WERI-Rb-1 (cell line): Measurements from ENCODE around the gene TAB2.

Experiments
- DNase-seq: peaks from one replicate; pipeline ENCODE4 v3.0.0-alpha.2; 2020
- H3K27ac ChIP-seq: fragments of 250-450 bp; sonication (Bioruptor Pico); 2 replicates; pipeline ENCODE4 v1.5.1; 2020; ENCODE audit warnings: mild to moderate bottlenecking, moderate library complexity
- H3K27me3 ChIP-seq: fragments of 250-450 bp; sonication (Bioruptor Pico); 2 replicates; pipeline ENCODE4 v1.5.1; 2021; ENCODE audit warnings: mild to moderate bottlenecking, low read depth, moderate library complexity; ENCODE audit not compliant: insufficient read depth, severe bottlenecking
- H3K36me3 ChIP-seq: fragments of 250-450 bp; sonication (Bioruptor Pico); 2 replicates; pipeline ENCODE4 v1.5.1; 2020; ENCODE audit warnings: mild to moderate bottlenecking, moderate library complexity
- H3K4me3 ChIP-seq: 2 replicates; pipeline ENCODE4 v1.5.1; 2011; ENCODE audit warnings: low read depth, mild to moderate bottlenecking, control low read depth, low read length
- H3K9me3 ChIP-seq: fragments of 250-450 bp; sonication (Bioruptor Pico); 2 replicates; pipeline ENCODE4 v1.5.1; 2021; ENCODE audit warnings: mild to moderate bottlenecking, moderate library complexity; ENCODE audit not compliant: severe bottlenecking
- TF ChIP-seq, protein P1 (sequence below): IDR thresholded peaks from 2 replicates; pipeline ENCODE4 v1.5.1; 2011; ENCODE audit warnings: low read depth, mild to moderate bottlenecking, control low read depth, inconsistent platforms, low read length

The TAB2 gene

DNA sequence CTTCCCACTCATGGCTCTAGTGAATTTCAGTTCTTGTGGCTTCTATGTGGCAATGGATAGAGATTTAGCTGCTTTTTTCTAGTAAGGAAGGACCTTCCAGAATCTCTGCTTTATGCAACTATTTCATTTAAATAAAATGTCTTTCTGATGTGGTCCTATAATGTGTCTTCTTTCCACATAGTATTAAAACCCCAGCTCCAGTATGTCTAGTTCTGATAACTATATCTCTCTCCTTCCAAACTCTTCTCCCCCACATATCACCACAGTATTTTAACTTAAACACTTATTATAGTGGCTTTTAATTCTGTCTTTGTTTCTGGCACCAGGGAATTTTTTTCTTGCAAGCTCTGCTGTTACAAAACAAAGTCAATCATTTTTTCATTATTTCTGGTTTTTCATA, 41.9 kb downstream of the TAB2 start:
- H3K4me3 ChIP-seq: no peak overlapping the region
- H3K27me3 ChIP-seq: no peaks in the 10 kb centered on the region
- H3K36me3 ChIP-seq: no peaks in the 10 kb centered on the region
- peaks cover 3% of the 10 kb centered on the region for H3K9me3 ChIP-seq
- TF ChIP-seq, protein P1, sequence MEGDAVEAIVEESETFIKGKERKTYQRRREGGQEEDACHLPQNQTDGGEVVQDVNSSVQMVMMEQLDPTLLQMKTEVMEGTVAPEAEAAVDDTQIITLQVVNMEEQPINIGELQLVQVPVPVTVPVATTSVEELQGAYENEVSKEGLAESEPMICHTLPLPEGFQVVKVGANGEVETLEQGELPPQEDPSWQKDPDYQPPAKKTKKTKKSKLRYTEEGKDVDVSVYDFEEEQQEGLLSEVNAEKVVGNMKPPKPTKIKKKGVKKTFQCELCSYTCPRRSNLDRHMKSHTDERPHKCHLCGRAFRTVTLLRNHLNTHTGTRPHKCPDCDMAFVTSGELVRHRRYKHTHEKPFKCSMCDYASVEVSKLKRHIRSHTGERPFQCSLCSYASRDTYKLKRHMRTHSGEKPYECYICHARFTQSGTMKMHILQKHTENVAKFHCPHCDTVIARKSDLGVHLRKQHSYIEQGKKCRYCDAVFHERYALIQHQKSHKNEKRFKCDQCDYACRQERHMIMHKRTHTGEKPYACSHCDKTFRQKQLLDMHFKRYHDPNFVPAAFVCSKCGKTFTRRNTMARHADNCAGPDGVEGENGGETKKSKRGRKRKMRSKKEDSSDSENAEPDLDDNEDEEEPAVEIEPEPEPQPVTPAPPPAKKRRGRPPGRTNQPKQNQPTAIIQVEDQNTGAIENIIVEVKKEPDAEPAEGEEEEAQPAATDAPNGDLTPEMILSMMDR: no peak
- DNase-seq: no peak
- H3K27ac ChIP-seq: no peak overlapping the region

DNA sequence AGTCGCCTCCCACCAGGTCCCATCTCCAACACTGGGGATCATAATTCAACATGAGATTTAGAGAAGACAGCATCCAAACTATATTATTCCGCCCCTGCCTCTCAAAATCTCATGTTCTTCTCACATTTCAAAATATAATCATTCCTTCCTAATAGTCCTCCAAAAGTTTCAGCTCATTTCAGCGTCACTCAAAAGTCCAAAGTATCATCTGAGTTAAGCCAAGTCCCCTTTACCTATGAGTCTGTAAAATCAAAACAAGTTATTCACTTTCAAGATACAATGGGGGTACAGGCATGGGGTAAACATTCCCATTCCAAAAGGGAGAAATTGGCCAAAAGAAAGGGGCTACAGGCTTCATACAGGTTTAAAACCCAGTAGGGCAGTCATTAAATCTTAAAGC, 43.0 kb downstream of the TAB2 start:
- H3K9me3 ChIP-seq: peaks cover 3% of the 10 kb centered on the region
- no peak overlapping the region for H3K4me3 ChIP-seq
- TF ChIP-seq, protein P1: no peak
- H3K27me3 ChIP-seq: no peaks in the 10 kb centered on the region
- no peak for DNase-seq
- H3K27ac ChIP-seq: no peak overlapping the region
- no peaks in the 10 kb centered on the region for H3K36me3 ChIP-seq

DNA sequence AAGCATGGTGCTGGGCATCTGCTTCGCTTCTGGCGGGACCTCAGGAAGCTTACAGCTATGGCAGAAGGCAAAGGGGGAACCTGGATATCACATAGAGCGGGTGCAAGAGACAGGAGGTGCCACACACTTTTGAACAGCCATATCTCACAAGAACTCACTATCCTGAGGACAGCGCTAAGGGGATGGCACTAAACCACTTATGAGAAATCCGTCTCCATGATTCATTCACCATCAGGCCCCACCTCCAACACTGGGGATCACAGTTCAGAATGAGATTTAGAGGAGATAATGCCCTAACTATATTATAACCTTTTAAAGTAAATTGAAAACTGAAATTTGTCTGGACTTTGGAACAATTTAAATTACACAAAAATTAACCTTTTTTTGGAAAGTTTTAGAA, 44.8 kb downstream of the TAB2 start:
- Histone ChIP-seq H3K9me3 (peaks cover 3% of the 10 kb centered on the region), H3K27ac (no peak overlapping the region), H3K36me3 (no peaks in the 10 kb centered on the region), H3K4me3 (no peak overlapping the region), H3K27me3 (no peaks in the 10 kb centered on the region)
- TF ChIP-seq, protein P1: no peak
- no peak for DNase-seq

DNA sequence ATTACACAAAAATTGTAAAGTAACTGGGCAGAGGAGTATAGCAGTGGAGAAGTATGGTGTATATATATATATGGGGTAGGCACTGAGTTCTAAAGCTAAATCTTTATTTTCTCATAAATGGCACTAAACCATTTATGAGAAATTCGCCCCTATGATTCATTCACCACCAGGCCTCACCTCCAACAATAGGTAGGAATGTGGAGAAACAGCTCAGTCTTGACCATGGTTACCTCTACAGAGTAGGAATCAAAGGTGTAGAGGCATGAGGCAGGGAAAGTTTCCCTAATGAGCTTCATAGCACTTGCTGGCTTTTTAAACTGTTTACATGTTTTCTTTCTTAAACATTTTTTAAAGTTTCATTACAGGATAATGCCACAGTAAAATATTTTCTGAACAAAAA, 45.6 kb downstream of the TAB2 start:
- no peak for DNase-seq
- Histone ChIP-seq H3K36me3 (no peaks in the 10 kb centered on the region), H3K27me3 (no peaks in the 10 kb centered on the region), H3K9me3 (peaks cover 3% of the 10 kb centered on the region), H3K4me3 (no peak overlapping the region), H3K27ac (no peak overlapping the region)
- TF ChIP-seq, protein P1: no peak

DNA sequence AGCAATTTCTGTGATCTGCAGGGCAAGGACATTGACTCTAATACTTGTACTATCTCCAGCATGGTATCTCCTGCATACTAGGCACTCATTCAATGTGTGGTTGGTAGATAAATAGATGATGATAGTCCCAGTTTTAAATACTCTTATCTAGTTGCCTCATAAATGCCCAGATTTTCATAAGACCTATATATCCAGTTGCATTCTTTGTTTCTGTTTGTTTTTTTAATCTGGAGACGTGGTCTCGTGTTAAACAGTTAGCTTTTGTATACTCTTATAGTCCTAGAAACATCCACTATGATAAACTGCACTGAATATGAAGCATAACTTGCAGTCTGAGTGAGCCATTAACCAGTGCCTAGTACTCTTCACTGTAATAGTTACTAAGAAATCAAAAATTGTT, 47.0 kb downstream of the TAB2 start:
- Histone ChIP-seq H3K27ac (no peak overlapping the region), H3K4me3 (no peak overlapping the region), H3K36me3 (no peaks in the 10 kb centered on the region), H3K9me3 (peaks cover 3% of the 10 kb centered on the region), H3K27me3 (no peaks in the 10 kb centered on the region)
- no peak for DNase-seq
- TF ChIP-seq, protein P1: no peak

DNA sequence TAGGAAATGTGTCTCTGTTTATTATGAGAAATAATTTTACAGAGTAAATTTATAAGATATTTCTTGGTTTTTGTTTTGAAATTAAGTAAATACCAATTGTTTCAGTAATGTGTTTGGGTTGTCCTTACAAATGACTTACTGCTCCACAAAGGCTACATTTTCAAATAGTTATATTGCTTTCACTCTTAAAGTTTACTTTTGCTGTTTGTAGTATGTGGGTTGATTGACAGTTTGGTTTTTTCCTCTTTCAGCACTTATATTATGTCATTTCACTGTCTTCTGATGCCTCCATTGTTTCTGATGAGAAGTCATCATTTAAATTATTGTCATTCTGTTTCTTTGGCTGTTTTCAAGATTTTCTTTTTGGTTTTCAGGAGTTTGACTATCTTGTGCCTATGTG, 47.7 kb downstream of the TAB2 start:
- Histone ChIP-seq H3K9me3 (peaks cover 3% of the 10 kb centered on the region), H3K4me3 (no peak overlapping the region), H3K36me3 (no peaks in the 10 kb centered on the region; the same call in 1 of the 2 replicates), H3K27me3 (no peaks in the 10 kb centered on the region), H3K27ac (no peak overlapping the region)
- TF ChIP-seq, protein P1: no peak
- no peak for DNase-seq
